EL (cell line): ENCODE measurements around the gene SMARCD3.

Experiments
- DNase-seq: peaks from one replicate; pipeline ENCODE4 v3.0.0-alpha.2; 2016

Gene SMARCD3

GRCh38 chr7:151206914-151207313 lies 41.6 kb downstream of the SMARCD3 start:
- DNase-seq = no peak

GRCh38 chr7:151205730-151206129 lies 42.8 kb downstream of the SMARCD3 start:
- DNase-seq = no peak

GRCh38 chr7:151204383-151205032 lies 44.0 kb downstream of the SMARCD3 start:
- DNase-seq = no peak

DNA sequence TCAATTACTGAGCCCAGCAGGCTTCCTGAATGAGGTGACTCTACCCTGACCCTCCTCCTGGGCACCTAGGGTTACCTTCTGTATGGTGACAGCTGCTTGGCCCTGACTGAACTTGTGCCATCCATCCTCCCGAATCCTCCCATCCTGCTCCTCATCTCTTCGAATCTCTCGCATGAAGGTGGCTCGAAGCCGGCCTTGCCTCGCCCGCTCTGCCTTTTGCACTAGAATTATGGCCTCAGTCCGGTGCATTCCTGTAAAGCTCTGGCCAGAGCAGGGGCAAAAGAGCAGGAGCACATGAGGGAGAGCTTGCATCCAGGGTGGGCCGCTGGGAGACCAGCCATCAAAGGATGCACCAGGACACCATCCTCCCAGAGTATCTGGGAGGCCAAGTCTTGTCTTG lies 45.7 kb downstream of the SMARCD3 start:
- DNase-seq = no peak

DNA sequence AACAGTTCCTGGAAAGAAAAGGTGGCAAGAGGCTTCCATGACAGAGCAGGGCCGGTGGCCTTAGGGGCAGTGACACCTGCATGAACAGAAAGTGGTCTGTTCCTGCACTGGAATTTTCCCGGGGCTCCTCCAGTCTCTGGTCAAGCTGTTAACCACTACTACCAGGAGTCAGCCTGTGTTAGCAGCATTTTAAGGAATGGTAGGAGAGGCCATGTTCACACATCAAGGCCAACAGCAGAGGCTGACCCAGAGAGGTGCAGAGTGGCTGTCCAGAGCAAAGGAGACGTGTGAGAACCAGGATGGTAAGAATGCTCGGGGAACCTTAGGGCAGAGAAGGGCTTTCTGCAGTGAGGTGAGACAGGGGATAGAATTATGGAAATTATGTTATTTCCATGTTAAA lies 46.7 kb downstream of the SMARCD3 start:
- no peak for DNase-seq

DNA sequence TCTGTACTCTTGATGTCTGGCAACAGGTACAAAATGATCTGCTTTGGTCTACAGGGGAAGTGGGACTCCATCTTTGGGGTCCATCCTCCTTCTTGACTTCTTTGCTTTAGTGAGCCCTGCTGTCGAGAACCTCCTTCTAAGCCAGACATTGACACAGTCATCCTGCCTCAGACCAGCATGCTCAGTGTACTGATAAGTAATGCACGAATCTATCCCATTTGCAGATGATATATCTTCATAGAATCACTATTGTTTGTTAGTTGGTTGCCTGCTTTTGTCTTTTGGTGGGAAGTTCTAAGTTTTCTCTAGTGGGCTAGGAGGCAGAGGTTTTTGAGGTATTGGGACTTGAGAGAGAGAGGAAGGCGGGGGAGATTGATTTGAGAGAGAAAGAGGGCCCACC lies 47.1 kb downstream of the SMARCD3 start:
- DNase-seq = no peak

GRCh38 chr7:151198945-151199848 lies 49.3 kb downstream of the SMARCD3 start:
- DNase-seq = no peak

DNA sequence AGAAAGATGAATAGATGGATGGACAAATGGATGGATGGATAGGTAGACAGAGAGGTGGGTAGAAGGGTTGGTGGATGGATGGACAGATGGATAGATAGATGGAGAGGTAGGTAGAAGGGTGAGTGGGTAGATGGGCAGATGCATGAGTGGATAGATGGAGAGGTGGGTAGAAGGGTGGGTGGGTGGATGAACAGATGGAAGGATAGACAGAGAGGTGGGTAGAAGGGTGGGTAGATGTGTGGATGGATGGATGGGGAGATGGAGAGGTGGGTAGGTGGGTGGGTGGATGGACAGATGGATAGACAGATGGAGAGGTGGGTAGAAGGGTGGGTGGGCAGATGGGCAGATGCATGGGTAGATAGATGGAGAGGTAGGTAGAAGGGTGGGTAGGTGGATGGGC lies 50.6 kb downstream of the SMARCD3 start:
- DNase-seq = no peak

DNA sequence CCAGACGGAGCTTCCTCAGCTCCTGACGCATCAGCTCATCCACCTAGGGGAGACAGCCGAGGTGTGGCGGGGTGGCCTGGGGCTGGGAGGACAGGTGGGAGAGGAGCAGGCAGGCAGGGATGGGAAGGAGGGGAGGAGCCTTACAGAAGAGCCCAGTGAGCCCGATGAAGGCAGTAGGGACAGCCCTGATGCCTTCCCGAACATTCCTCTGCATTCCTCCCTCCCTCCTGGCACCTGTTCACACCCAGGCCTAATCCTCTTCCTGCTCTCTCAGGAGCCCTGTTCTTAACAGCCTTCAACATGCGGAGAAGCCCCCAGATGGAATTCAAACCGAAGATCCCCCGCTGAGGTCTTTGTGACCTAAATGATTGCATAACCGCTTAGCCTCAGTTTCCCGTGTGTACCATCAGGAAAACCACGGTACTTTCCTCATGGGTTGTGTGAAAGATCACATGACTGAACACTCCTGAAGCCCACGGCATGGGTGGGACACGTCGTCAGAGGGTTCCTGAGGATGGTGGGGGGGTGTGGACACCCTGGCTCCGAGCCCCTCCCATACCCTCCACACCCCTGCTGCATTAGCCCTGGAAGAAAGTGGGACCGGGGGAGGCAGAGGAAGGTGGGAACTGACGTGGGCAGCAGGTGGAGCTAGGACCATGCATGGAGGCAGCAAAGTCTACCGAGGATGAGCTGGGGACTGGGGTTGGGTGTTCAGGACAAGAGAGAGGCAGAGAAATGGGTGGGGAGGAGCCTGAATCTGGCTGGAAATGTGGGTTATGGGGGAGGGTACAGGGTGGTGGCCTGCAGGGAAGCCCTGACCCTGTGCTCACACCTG lies 52.7 kb downstream of the SMARCD3 start:
- no peak for DNase-seq

DNA sequence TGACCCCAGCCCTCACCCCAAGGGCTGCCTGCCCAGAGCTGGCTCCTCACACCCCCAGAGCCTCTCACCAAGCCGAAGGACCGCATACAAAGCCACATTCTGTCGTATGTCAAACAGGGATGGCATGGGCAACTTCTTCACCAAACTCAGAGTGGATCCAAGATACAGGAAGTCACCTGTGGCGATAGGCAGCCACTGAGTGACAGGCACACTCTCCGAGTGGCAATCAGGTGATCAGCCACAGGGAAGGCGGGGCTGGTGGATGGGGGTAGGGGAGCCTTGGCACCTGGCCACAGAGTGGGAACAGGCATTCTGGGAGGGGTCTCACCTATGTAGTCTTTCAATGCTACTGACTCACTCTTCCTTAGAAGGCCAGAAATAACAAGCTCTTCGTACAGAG lies 54.3 kb downstream of the SMARCD3 start:
- DNase-seq = no peak

GRCh38 chr7:151193203-151193978 lies 55.1 kb downstream of the SMARCD3 start:
- no peak for DNase-seq

DNA sequence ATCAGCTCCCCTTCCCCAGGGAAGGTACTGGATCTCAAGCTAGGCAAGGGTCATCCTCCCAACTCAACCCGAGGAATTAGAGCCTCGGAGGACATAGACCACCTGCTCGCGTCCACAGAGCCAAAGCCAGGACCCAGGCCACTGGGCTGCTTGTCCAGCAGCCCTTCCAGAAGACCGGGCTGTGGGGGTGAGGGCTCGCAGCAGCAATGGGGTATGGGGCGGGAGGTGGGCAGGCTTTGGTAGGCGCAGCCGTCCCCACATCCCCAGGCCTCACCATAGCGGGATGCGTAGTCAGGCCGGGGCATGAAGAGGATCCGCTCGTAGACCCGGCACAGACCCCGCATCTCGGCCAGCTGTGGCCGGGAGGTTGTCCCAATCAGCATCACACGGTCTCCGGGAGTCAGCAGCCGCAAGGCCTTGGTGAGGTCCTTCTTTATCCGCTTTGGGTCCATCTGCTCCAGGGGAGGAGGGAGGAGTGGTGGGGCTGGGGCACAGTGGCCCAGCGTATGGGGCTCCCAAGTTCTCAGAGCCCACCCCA lies 56.4 kb downstream of the SMARCD3 start:
- no peak for DNase-seq

DNA sequence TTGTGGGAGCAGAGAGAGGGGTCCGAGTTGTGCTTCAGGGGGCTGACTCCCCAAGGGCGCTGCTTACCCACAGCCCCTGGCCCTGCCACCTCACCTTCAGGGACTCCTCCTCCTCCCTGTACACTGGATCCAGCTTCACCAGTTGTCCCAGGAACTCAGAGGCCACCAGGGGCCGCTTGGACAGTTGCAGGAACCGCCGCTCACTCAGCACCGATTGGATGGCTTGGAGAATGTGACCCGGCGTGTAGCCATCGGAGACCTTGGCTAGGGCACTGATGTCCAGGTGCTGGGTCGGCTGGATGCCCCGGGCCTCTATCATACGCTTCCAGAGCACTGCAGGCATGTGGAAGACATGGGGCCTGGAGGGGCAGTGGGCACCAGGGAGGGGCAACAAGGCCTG lies 57.0 kb downstream of the SMARCD3 start:
- DNase-seq = no peak

- no peak for DNase-seq
Observed at GRCh38 chr7:151189038-151189437, 59.5 kb downstream of the SMARCD3 start.
